ENCODE data around the gene CTSO.

The CTSO gene

GRCh38 chr4:155881555-155881954 lies 72.1 kb downstream of the CTSO start:
- no peak for TF ChIP-seq CTCF (conservative IDR thresholded peaks at IDR 0.05; ENCODE audit: low read length)
- DNase-seq (ENCODE audit: low read depth) = no peak
- no peak overlapping the region for H3K4me3 ChIP-seq (ENCODE audit: low read length)

GRCh38 chr4:155879767-155880166 lies 73.9 kb downstream of the CTSO start:
- no peak overlapping the region for H3K4me3 ChIP-seq (ENCODE audit: low read length)
- no peak for DNase-seq (ENCODE audit: low read depth)
- no peak for TF ChIP-seq CTCF (conservative IDR thresholded peaks at IDR 0.05; ENCODE audit: low read length)

- no peak overlapping the region for H3K4me3 ChIP-seq (ENCODE audit: low read length)
- no peak for TF ChIP-seq CTCF (conservative IDR thresholded peaks at IDR 0.05; ENCODE audit: low read length)
- no peak for DNase-seq (ENCODE audit: low read depth)
These were observed 75.1 kb downstream of the CTSO start for GRCh38 chr4:155878611-155879010.

GRCh38 chr4:155877971-155878370 lies 75.7 kb downstream of the CTSO start:
- no peak for TF ChIP-seq CTCF (conservative IDR thresholded peaks at IDR 0.05; ENCODE audit: low read length)
- no peak for DNase-seq (ENCODE audit: low read depth)
- H3K4me3 ChIP-seq (ENCODE audit: low read length) = no peak overlapping the region

- TF ChIP-seq CTCF (conservative IDR thresholded peaks at IDR 0.05; ENCODE audit: low read length) = no peak
- DNase-seq (ENCODE audit: low read depth) = no peak
- H3K4me3 ChIP-seq (ENCODE audit: low read length) = no peak overlapping the region
These were observed 77.8 kb downstream of the CTSO start for GRCh38 chr4:155875878-155876277.
